ENCODE data around the gene BLOC1S5.
A peak's percentile ranks its signal among the peaks of the same experiment; 100 is the strongest.

BLOC1S5 gene

GRCh38 chr6:7979831-7980230, 84.4 kb downstream of the BLOC1S5 start:
- no peak overlapping the region for H3K4me3 ChIP-seq (ENCODE audit: low read depth, low read length)
- TF ChIP-seq MYC (IDR thresholded peaks at IDR 0.05; ENCODE audit: low read depth, low read length) (no peak), POLR2A (IDR thresholded peaks at IDR 0.05; ENCODE audit: extremely low read depth, insufficient read length) (no peak), CTCF (IDR thresholded peaks at IDR 0.05; ENCODE audit: low read depth, low read length) (no peak)
- TF ChIP-seq, protein P1, sequence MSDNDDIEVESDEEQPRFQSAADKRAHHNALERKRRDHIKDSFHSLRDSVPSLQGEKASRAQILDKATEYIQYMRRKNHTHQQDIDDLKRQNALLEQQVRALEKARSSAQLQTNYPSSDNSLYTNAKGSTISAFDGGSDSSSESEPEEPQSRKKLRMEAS (IDR thresholded peaks at IDR 0.05; ENCODE audit: low read depth, low read length), result no peak
- no peak for DNase-seq (ENCODE audit: low read depth)

DNA sequence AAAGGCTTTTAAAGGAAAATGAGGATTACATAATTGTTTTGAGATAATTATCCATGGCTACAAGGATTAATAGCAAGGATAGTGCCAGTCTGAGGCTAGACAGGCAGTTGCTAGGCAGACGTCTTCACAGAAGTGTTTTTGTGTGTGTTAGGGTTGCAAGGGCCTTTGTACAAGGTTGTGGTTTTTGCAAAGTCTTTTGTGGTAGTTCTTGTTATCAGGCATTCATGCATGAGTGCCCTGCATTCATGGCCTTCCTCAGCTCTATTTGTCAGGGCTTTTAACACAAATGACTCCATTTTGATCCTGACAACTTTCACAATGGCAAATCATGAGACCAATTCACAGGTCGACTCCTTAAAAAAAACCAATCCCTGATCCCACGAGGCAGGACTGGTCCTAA, 85.5 kb downstream of the BLOC1S5 start:
- TF ChIP-seq POLR2A (IDR thresholded peaks at IDR 0.05; ENCODE audit: extremely low read depth, insufficient read length), result no peak
- no peak for TF ChIP-seq CTCF (IDR thresholded peaks at IDR 0.05; ENCODE audit: low read depth, low read length)
- TF ChIP-seq, protein P1 (IDR thresholded peaks at IDR 0.05; ENCODE audit: low read depth, low read length), result no peak
- TF ChIP-seq MYC (IDR thresholded peaks at IDR 0.05; ENCODE audit: low read depth, low read length), result no peak
- DNase-seq (ENCODE audit: low read depth), result no peak

GRCh38 chr6:7976485-7977056, 87.6 kb downstream of the BLOC1S5 start:
- TF ChIP-seq, protein P1 (IDR thresholded peaks at IDR 0.05; ENCODE audit: low read depth, low read length), result no peak
- TF ChIP-seq CTCF (IDR thresholded peaks at IDR 0.05; ENCODE audit: low read depth, low read length), result no peak
- TF ChIP-seq POLR2A (IDR thresholded peaks at IDR 0.05; ENCODE audit: extremely low read depth, insufficient read length), result no peak
- TF ChIP-seq MYC (IDR thresholded peaks at IDR 0.05; ENCODE audit: low read depth, low read length), result no peak
- H3K4me3 ChIP-seq (ENCODE audit: low read depth, low read length), result no peak overlapping the region
- DNase-seq (ENCODE audit: low read depth), result no peak

More for the DNA sequence above, 85.5 kb downstream of the BLOC1S5 start:
- no peak overlapping the region for H3K4me3 ChIP-seq (ENCODE audit: low read depth, low read length)

GRCh38 chr6:7975764-7976146, 88.4 kb downstream of the BLOC1S5 start:
- peak overlapping the region; percentile 47 for H3K4me3 ChIP-seq (ENCODE audit: low read depth, low read length)
- DNase-seq (ENCODE audit: low read depth), result peak; percentile 27

GRCh38 chr6:7974938-7975763, 89.0 kb downstream of the BLOC1S5 start:
- peak; percentile 76 for DNase-seq (ENCODE audit: low read depth)
- peak overlapping the region; percentile 47 for H3K4me3 ChIP-seq (ENCODE audit: low read depth, low read length)
- TF ChIP-seq MYC (IDR thresholded peaks at IDR 0.05; ENCODE audit: low read depth, low read length), result no peak
- TF ChIP-seq POLR2A (IDR thresholded peaks at IDR 0.05; ENCODE audit: extremely low read depth, insufficient read length), result no peak
- TF ChIP-seq CTCF (IDR thresholded peaks at IDR 0.05; ENCODE audit: low read depth, low read length), result no peak
- TF ChIP-seq, protein P1 (IDR thresholded peaks at IDR 0.05; ENCODE audit: low read depth, low read length), result no peak

More at GRCh38 chr6:7975764-7976146, 88.4 kb downstream of the BLOC1S5 start:
- TF ChIP-seq, protein P1 (IDR thresholded peaks at IDR 0.05; ENCODE audit: low read depth, low read length), result no peak
- TF ChIP-seq CTCF (IDR thresholded peaks at IDR 0.05; ENCODE audit: low read depth, low read length), result no peak
- TF ChIP-seq POLR2A (IDR thresholded peaks at IDR 0.05; ENCODE audit: extremely low read depth, insufficient read length), result no peak
- no peak for TF ChIP-seq MYC (IDR thresholded peaks at IDR 0.05; ENCODE audit: low read depth, low read length)
